Measurements from ENCODE around the gene NEXN.
A peak's percentile ranks its signal among the peaks of the same experiment; 100 is the strongest.

NEXN gene

DNA sequence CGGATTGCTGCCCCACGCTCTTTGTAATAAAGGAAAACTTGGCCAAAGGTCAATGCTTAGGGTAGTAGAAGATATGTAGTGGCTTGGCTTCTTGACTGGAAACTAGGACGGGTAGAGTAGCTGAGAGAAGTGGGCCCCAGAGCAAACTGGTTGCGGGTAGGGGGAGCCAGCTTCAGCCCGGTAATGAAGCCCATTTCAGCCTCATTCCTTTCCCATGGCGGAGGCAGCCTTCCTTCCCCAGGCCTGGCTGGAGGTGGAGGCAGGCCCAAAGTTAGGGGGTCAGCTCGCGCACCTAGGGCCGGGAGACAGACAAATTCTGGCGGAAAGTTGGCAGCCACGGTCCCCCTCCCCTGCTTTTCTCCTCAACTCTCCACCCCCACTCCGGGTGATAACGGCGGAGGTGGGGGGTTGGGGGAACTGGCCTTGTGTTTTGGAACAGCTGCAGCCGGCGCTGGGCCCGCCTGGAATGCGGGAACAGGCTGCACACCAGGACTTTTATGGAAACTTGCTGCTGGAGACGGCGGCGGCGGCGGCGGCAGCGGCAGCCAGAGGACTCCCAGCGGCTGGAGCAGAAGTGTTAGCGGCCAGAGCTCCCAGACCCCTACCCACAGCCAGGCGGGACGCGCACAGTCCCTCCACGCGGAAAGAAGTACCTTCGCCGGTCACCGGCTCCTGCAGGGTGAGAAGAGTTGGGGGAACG, at the start of gene NEXN:
NEXN (plus strand) TSS at position 544 of the 700 bp plus-strand sequence. CDS start 27,483 bp downstream, outside the sequence.
- DNase-seq = peak in 1 of 2 experiments; percentile 9

DNA sequence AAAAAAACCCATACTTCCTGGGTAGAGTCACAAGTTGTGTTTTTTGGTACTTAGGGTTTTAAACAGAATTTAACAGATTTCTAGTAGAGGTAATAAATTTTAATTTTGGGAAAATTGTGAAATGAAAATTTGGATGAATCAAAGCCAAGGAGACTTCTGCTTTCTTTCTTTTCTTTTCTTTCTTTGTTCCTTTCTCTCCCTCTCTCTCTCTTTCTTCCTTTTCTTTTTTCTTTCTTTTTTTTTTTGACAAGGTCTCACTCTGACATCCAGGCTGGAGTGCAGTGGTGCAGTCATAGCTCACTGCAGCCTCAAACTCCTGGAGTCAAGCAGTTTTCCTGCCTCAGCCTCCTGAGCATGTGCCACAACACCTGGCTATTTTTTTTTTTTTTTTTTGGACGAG, 46.9 kb upstream of the NEXN start:
- no peak for DNase-seq

DNA sequence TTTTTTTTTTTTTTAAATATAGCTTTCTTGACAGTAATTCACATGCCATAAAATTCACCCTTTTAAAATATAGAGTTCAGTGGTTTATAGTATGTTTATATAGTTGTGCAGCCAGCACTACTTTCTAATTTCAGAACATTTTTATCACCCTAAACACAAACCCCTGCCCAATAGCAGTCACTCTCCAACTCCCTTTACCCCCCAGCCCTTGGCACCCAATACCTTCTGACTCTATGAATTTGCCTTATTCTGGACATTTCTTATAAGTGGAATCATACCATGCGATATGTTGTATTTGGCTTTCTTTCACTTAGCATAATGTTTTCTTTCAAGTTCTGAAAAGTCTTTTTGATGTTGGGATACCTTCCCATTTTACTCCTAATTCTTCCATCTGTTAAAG, 42.5 kb upstream of the NEXN start:
- DNase-seq = no peak

DNA sequence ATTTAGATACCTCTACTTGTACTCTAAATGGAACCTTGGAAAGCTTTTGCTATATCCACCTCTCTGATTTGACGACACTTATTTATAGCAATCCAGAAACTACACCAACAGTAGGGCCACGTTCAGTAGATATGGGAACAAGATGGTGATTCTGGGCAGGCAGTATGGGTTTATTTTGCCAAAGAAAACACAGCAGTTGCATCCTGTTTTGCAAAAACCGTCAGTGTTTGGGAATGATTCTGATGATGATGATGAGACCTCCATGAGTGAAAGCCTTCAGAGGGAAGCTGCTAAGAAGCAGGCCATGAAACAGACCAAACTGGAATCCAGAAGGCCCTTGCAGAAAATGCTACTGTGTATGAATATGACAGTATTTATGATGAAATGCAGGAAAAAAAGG, 41.5 kb upstream of the NEXN start:
- no peak for DNase-seq

DNA sequence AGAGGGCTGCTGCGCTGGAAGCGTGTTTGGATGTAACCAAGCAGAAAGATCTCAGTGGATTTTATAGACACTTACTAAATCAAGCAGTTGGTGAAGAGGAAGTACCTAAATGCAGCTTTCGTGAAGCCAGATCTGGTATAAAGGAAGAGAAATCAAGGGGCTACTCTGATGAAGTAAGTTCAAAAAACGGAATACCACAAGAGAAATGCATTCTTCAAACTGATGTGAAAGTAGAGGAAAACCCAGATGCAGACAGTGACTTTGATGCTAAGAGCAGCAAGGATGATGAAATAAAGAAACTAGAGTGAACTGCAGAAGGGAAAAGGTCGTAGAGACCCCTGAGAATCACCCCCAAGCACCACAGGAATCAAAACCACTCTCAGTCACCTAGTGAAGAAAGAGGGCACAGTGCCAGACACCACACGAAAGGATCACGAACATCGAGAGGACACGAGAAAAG, 40.8 kb upstream of the NEXN start:
- DNase-seq = no peak

DNA sequence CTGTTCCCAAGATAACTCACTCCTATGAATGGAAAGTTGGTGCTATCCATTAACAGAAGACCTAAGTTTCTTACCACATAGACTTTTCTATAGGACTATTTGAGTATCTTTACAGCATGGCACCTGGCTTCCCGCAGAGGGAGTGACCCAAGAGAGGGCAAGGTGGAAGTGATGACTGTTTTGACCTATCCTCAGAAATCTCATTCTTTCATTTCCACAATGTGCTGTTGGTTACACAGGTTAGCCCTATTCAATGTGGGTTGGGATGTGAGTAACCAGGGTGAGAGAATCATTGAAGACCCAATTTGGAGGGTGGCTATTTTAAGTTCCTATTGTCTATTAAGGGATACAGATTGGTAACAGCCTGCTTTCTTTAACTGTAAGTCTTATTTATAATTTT, 38.3 kb upstream of the NEXN start:
- no peak for DNase-seq

DNA sequence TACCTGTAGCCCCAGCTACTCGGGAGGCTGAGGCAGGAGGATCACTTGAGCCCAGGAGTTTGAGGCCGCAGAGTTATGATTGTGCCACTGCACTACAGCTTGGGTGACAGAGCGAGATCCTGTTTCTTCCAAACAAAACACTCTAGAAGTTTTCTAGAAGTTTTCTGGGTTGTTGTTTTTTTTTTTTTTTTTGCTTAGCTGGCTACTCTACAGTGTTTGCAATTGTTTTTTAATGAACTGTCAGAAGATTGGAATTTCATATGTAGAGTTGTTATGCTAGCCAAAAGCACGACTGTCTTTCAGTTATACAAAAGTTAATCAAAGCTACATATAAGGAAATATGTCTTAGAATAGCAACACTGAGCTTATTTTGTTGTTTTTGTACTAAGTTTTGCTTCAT, 30.9 kb upstream of the NEXN start:
- no peak for DNase-seq

DNA sequence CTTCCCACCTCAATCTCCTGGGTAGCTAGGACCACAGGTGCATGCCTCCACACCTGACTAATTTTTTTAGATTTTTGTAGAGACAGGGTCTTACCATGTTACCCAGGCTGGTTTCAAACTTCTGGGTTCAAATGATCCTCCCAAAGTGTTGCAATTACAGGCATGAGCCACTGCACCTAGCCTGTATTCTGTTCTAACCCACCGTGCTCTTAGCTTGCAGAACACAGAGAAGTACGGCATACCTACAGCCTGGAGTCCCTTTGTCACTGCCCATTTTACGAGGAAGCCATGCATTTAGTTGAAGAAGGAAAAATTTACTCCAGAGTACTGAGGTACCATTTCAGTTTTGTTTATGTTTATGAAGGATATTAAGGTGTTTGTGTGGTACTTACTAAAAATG, 29.7 kb upstream of the NEXN start:
- no peak for DNase-seq

DNA sequence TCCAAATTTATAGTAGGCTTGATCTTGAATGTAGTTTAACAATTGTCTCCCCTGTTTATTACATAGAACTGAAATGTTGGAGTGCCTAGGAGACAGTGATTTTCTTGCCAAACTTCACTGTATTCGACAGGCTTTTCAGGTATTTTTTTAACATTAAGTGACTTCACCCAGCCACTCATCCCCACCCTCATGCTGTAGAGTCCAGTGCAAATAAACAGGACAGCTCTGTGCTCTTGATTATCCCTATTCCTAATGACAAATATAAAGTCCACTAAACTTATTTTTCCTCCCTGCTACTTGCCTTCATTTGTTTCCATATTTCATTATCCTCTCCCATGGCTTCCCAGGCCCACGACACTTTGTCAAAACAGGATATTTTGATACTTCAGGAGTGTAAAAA, 29.2 kb upstream of the NEXN start:
- no peak for DNase-seq

DNA sequence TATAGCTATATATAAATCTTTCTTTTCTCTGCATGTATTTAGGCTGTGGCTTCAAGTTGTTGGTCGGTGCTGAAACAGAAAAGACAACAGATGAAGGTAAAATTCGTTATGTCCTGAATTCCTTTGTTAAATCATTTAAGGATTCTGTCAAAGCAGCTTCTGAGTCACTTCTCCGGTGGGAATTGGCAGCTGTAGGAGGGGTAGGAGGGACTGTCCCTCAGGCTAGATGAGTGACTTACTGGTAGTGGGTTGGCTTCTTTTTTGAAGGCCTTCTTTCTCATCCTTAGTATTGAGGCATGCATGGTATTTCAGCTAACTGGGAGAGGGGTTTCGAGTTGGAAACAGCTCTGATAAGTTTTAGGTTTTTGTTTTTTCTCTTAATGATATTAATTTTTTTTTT, 22.1 kb upstream of the NEXN start:
- no peak for DNase-seq

DNA sequence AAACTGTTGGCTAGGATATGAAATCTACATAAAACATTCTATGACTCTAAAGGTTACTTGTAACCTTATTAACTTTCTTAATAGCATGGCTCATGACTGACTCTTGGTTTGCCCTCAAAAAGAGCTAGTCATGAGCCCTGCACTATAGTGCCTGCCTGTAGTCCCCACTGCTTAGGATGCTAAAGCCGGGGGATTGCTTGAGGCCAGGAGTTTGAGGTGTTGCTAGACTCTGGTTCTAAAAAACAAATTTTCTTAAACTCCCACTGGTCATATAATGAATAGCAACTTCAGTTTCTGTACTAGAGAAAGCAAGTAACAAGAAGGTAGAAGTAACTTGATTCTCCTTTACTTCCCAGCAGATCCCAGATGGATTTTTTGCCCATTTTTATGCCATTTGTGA, 15.8 kb upstream of the NEXN start:
- DNase-seq = no peak

DNA sequence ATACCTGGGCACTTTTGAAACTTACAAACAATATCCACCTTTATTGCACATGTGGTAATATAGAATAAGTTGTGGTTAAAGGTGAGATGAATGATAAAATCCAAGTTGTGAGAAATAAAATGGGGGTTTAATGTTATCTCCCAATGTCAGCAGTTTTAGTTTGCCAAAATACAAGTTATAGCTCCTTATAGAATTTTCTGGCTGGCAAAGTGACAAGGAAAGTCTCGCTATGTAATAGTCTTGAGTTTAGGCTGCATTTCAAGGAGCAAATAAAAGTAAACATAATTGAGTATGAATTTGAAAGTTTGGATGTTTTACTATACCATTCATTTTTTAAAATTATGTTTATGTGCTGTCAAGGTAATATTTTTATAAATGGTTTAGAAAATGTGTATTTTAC, 15.0 kb upstream of the NEXN start:
- DNase-seq = no peak

DNA sequence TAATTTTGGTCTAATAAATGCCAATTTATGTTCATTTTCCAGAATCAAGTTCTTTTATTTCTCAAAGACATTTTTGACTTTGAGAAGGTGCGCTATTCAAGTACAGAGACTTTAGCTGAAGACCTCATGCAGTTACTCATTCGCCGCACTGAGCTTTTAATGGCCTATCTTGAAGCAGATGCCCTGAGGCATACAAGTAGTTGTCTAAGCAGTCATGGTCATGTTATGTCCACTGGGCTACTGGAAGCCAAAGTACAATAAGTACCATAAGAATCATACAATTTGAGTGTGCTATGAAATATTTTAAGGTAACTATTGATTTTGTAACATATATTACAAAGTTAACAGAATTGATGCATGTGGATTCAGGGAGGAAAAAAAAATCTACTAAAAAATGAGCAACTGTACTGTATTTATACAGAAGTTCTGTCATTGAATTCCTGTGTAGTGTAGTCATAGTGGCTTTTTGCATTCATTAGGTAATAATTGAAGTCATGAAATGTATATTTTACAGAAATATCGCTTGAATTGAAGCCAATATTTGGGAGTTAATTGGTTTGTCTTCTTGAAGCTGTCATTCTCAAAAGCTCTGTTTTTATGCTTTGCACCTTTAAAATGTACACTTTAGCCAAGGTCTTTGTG, 13.5 kb upstream of the NEXN start:
- no peak for DNase-seq

DNA sequence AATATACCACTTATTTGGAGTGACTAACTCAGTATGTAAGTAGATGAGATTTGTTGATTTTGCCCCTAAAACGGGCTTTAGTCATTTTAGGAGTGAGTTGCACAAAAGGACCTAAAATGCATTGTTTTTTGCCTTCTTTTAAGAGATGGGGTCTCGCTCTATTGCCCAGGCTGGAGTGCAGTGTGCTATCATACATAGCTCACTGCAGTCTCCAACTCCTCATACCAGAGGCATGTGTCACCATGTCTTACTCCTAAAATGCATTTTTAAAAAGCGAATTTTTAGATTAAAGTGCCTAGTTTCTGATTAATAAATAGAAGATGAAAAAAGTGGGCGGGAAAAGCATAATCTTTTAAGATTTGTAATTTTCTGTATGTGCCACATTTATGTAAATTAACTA, 11.5 kb upstream of the NEXN start:
- DNase-seq = no peak

DNA sequence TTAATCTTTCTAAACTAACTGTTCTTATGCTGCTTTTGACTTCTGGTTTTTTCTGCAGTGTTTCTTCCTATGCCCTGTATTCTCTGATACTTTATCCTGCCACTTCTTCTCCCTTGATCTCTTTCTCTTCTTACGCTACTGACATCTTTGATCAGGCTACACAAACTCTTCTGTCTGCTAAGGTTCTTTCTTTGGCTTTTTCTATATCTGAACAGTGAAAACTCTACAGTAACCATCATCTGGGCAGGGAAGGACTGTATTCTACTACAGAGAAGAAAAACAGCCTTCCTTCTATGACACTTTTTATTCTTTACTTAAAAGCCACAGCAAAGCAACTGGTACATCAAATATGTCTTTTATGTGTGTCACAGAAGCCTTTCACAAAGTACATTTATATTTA, 7.4 kb upstream of the NEXN start:
- no peak for DNase-seq

DNA sequence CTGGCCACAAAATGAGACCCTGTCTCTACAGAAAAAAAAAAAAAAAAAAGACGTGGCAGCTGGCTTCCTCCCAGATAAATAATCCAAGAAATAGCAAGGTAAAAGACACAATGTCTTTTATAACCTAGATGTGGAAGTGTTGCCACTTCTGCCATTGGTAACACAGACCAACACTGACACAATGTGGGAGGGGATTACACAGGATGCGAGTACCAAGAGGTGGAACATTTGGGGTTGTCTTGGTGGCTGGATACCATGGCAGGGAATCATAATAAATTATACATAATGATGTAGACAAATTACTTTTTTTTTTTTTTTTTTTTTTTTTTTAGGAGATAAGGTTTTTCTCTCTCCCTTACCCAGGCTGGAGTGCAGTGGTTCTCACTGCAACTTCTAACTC, 6.0 kb upstream of the NEXN start:
- DNase-seq = no peak

DNA sequence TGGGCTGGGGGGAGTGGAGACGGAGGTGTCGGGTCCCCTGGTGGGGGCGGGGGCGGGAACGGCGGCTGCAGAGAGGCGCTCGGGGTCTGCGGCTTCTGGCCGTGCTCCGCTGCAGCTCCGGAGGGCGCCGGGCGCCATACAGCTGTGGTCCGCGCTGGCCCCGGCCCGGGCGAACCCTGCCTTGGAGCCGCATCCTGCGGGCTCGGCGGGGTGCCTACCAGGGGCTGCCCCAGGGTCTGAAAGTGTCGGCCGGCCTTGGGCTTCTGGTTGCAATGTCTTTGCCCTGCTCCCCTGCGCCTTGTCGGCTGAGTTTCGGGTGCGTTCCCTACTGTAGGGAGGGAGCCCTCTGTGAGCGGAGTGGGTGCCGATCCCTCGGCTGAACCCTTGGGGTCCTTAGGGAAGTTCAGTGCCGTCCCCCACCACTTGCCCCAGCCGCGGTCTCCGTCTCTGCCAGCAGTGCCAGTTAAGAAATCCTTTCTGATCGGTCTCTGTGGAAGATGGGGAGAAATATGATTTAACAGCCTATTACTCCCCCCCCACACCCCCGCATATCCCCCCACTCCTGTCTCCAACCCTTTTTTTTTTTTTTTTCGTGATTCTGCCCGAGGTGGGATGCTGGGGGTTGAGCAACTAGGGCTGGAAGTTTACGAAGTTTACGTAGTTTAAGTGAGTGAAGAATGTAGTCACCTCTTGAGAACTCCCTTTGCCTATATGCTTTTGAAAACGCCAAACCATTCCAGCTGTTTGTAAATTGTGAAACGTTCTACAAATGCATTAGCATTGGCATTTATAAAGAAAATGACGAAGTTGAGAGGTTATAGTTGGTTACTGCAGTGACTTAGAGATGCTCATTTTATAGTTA, 588 bp downstream of the NEXN start:
- DNase-seq = no peak

DNA sequence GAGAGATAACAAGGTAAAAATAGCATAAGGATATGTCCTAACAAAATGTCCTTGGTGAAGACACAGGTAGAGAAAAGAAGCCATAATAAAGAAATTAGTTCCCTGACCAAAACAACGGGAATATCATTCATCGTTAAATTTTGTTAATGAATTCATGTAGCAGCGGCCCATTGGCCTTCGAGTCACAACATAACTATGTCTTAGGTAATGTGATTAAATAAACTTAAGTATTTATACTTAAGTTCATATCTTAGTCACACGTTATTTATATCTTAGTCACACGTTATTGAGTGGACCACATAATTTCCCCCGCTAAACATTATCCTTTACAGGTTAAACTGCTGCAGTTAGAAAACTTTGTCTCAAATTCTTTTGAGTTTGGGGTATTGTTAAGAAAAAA, 1.2 kb downstream of the NEXN start:
- DNase-seq = no peak

DNA sequence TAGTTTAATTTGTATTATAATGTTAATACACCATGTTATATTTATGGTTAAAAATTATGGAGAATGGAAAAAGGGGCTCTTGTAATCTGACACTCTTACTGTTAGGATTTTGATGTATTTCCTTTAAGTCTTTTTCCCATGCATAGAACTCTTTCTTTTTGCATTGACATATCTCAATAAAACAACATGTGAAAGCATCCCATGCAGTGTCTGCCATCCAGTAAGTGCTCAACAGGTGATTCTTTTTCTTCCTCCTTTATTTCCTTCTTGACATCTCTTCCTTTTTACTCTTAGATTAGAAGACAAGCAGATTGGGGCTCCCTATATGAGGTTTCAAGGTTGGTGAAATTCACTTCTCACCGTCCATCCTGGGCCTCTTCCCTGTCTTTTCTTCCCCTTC, 2.8 kb downstream of the NEXN start:
- no peak for DNase-seq

DNA sequence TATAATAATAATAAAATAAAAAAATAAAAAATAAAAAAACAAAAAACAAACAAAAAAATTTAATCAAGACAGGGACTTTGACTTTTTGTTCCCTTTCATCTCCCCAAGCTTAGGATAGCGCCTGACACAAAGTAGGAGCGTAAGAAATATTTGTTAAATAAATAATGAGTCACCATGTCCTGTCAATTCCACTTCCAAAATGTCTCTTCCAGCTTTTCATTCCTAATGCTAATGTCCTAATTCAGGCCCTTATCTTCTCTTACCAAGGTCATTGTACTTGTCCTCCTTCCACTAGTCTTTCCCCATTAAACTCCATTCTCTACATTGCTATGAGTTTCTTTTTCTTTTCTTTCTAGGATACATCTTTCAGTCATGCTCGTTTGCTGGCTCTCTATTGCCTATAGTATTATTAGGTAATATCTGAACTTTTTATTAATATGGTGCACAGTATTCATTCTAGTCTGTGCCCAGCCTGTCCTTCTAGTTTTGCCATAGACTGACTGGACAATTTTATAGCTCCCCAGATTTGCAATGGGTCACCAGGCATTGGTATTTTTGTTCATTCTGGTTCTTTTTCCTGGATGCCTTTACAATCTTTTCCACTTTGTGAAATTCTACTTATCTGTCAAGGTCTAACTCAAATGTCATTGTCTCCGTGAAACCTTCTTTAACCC, 11.4 kb downstream of the NEXN start:
- no peak for DNase-seq

DNA sequence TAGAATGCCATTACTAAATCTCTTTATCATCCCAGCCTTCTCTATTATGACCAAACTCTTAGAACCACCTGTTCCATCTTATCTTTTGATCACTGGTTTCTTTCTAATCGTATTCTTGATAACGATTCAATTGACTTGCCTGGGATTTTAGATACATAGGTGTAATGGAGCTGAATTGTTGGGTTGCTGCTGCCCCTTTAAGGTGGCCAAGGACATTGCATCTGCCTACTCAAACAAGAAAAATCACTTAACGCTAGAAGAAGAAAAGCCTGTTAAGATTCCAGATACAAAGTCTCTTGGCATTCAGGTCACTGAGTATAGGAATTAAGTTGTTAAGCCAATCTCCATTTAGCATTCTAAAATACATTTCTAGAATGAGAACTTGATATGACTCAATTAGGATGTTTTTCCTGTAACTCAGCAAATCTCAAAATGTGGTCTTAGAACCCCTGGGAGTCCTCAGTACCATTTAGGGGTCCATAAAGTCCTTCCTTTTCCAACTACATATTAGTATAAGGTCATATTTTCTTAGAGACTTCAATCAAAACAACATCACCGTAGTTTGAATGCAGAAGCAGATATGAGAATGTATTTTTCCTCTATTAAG, 12.4 kb downstream of the NEXN start:
- DNase-seq = peak in 1 of 2 experiments; percentile 58

DNA sequence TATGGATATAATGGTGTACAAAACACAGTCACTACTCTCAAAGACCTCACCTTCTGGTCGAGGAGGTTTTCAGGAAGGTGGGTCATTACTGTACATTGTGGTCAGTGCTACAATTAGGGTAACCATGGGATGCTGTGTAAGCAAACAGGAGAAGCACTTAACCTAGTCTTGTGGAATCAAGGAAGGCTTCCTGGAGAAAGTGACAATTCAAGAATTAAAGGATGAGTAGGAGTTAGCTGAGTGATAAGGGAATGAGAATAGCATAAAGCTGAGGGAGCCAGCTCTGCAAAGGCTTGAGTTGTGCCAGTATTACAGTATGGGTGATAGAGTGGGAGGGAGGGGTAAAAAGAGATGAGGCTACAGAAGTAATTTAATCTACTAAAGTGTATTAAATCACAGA, 17.2 kb downstream of the NEXN start:
- no peak for DNase-seq

DNA sequence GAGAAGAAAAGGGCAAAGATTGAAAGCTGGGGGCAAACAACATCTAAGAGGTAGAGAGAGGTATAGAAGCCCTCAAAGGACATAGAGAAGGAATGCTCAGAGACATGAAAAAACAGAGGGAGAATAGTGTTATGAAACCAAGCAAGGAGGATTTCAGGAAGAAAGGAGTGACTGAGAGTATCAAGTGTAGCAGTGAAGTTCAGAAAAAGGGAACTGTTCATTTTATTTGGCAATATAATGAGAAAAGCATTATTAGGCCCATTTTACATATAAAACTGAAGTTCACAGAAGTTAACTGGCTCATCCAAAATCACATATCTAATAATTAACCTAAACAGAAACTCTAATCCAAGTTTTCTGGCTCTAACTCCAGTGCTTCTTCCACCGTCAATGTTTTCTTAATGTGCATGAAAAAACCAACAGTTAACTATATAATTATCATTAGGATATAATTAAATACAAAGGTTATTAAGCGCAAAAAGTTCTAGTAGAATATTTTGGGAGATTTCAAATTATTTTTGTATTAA, 17.7 kb downstream of the NEXN start:
- DNase-seq = no peak
